Astrocyte (in vitro differentiated cells and primary cell): Measurements from ENCODE around the gene GGACT. TPM values are rescaled to one million over a fixed set of nuclear protein-coding genes. Genes with fewer than 3 reads are reported as not detected.

Source experiments
- DNase-seq: peaks from one replicate; pipeline ENCODE4 v3.0.0-alpha.2; 2010; ENCODE audit warnings: low read depth
- FAIRE-seq: peaks from 2 replicates; lab custom pipeline; 2011; peaks lifted over from hg19 to GRCh38; lab: Jason Lieb, UNC
- H2AFZ ChIP-seq: 2 replicates; pipeline ENCODE4 v1.6.0; 2012; ENCODE audit warnings: low read depth, low read length, inconsistent platforms
- H3K27ac ChIP-seq: 2 replicates; pipeline ENCODE4 v1.5.1; 2011; ENCODE audit warnings: low read depth, low read length, inconsistent platforms
- H3K27me3 ChIP-seq: 2 replicates; pipeline ENCODE4 v1.6.0; 2011; ENCODE audit warnings: low read length, inconsistent platforms; ENCODE audit not compliant: insufficient read depth
- H3K36me3 ChIP-seq: 2 replicates; pipeline ENCODE4 v1.5.1; 2011; ENCODE audit warnings: low read length, inconsistent platforms; ENCODE audit not compliant: insufficient read depth
- H3K4me1 ChIP-seq: 2 replicates; pipeline ENCODE4 v1.5.1; 2011; ENCODE audit warnings: low read length, inconsistent platforms; ENCODE audit not compliant: insufficient read depth
- H3K4me2 ChIP-seq: 2 replicates; pipeline ENCODE4 v1.6.0; 2012; ENCODE audit warnings: low read length, inconsistent platforms
- H3K4me3 ChIP-seq: 2 replicates; pipeline ENCODE4 v1.5.1; 2011; ENCODE audit warnings: low read depth, mild to moderate bottlenecking, low read length, inconsistent platforms; ENCODE audit not compliant: insufficient read depth
- H3K79me2 ChIP-seq: 2 replicates; pipeline ENCODE4 v1.6.0; 2012; ENCODE audit warnings: mild to moderate bottlenecking, low read length, inconsistent platforms; ENCODE audit not compliant: insufficient read depth
- H3K9ac ChIP-seq: 2 replicates; pipeline ENCODE4 v1.6.0; 2012; ENCODE audit warnings: mild to moderate bottlenecking, low read length, inconsistent platforms
- H3K9me3 ChIP-seq: 2 replicates; pipeline ENCODE4 v1.5.1; 2012; ENCODE audit warnings: low read depth, mild to moderate bottlenecking, low read length, inconsistent platforms; ENCODE audit not compliant: insufficient read depth
- H4K20me1 ChIP-seq: 2 replicates; pipeline ENCODE4 v1.6.0; 2012; ENCODE audit warnings: low read length, inconsistent platforms; ENCODE audit not compliant: insufficient read depth
- H3K27ac Mint-ChIP-seq: one replicate; pipeline ENCODE4 v1.8.0; 2021; ENCODE audit warnings: mild to moderate bottlenecking, mixed read lengths; ENCODE audit not compliant: unreplicated experiment
- H3K27me3 Mint-ChIP-seq: one replicate; pipeline ENCODE4 v1.8.0; 2021; ENCODE audit warnings: low read depth, mixed read lengths; ENCODE audit not compliant: unreplicated experiment
- H3K36me3 Mint-ChIP-seq: one replicate; pipeline ENCODE4 v1.8.0; 2021; ENCODE audit warnings: low read depth, mixed read lengths; ENCODE audit not compliant: unreplicated experiment
- H3K4me1 Mint-ChIP-seq: one replicate; pipeline ENCODE4 v1.8.0; 2021; ENCODE audit warnings: low read depth, mixed read lengths; ENCODE audit not compliant: unreplicated experiment
- H3K4me3 Mint-ChIP-seq: one replicate; pipeline ENCODE4 v1.8.0; 2021; ENCODE audit warnings: mild to moderate bottlenecking, moderate library complexity, mixed read lengths; ENCODE audit not compliant: unreplicated experiment
- H3K9me3 Mint-ChIP-seq: one replicate; pipeline ENCODE4 v1.8.0; 2021; ENCODE audit warnings: mild to moderate bottlenecking, mixed read lengths; ENCODE audit not compliant: unreplicated experiment
- CTCF ChIP-seq: IDR thresholded peaks from 2 replicates; pipeline ENCODE4 v1.5.1; 2011; ENCODE audit warnings: low read depth, mild to moderate bottlenecking, inconsistent platforms, low read length, moderate library complexity; ENCODE audit not compliant: insufficient read depth
- EZH2 ChIP-seq: IDR thresholded peaks from 2 replicates; pipeline ENCODE4 v1.6.1; 2012; ENCODE audit warnings: mild to moderate bottlenecking, low read length, inconsistent platforms; ENCODE audit not compliant: insufficient read depth
- total RNA-seq: library from RNA; stranded (reverse); gene quantifications from 2 replicates; pipeline ENCODE4 v1.2.1, GENCODE V29; 2021

Gene GGACT
- total RNA-seq, 1 donor from 2014 or later: 7.7 TPM

GRCh38 chr13:100523411-100523810 lies 65.2 kb downstream of the GGACT start:
- Histone ChIP-seq H3K4me1 (no peaks in the 10 kb centered on the region), H3K4me3 (no peak overlapping the region), H3K9ac (no peak overlapping the region), H3K36me3 (no peaks in the 10 kb centered on the region), H3K4me2 (no peak overlapping the region), H3K27me3 (no peaks in the 10 kb centered on the region), H2AFZ (no peak overlapping the region), H3K9me3 (no peaks in the 10 kb centered on the region), H3K27ac (no peak overlapping the region), H4K20me1 (no peaks in the 10 kb centered on the region), H3K79me2 (no peaks in the 10 kb centered on the region)
- TF ChIP-seq CTCF (no peak), EZH2 (no peak)
- Mint-ChIP-seq H3K4me1 (no peaks in the 10 kb centered on the region), H3K9me3 (no peaks in the 10 kb centered on the region), H3K27ac (no peak overlapping the region), H3K27me3 (no peaks in the 10 kb centered on the region), H3K4me3 (no peak overlapping the region), H3K36me3 (peaks cover 8% of the 10 kb centered on the region)
- FAIRE-seq (no peak), DNase-seq (no peak)

- no peaks in the 10 kb centered on the region for H3K79me2 ChIP-seq
- H3K36me3 ChIP-seq: no peaks in the 10 kb centered on the region
- H3K27ac Mint-ChIP-seq: no peak overlapping the region
- H3K27ac ChIP-seq: no peak overlapping the region
- FAIRE-seq (no peak), DNase-seq (no peak)
- H3K4me2 ChIP-seq: no peak overlapping the region
- H3K9me3 ChIP-seq: no peaks in the 10 kb centered on the region
- no peaks in the 10 kb centered on the region for H3K4me1 Mint-ChIP-seq
- no peaks in the 10 kb centered on the region for H3K27me3 ChIP-seq
- no peaks in the 10 kb centered on the region for H3K9me3 Mint-ChIP-seq
- no peak overlapping the region for H2AFZ ChIP-seq
- TF ChIP-seq CTCF (no peak), EZH2 (no peak)
- H3K4me3 ChIP-seq: no peak overlapping the region
- no peak overlapping the region for H3K9ac ChIP-seq
- no peaks in the 10 kb centered on the region for H3K4me1 ChIP-seq
- H3K36me3 Mint-ChIP-seq: peaks cover 6% of the 10 kb centered on the region
- H3K27me3 Mint-ChIP-seq: no peaks in the 10 kb centered on the region
- H4K20me1 ChIP-seq: no peaks in the 10 kb centered on the region
- H3K4me3 Mint-ChIP-seq: no peak overlapping the region
Measured at GRCh38 chr13:100522618-100523309, 65.8 kb downstream of the GGACT start.
